PC-3 (cell line): ENCODE results near the gene ERCC8. TPM values are rescaled to one million over a fixed set of nuclear protein-coding genes. Genes with fewer than 3 reads are reported as not detected.

Experiments used
- ATAC-seq: fragments of 200-7000 bp; cut with Tn5 transposase; 2 replicates; pipeline ENCODE4 v1.9.1; 2020; ENCODE audit warnings: mild to moderate bottlenecking, moderate library complexity
- BruUV-seq: library from RNA; stranded (reverse); fragments of 400-500 nt; replicated peaks from 2 replicates; lab custom pipeline; 2021; lab: Mats Ljungman, UMichigan
- CTCF ChIA-PET: fragments of 300-600 bp; sonication (Branson Sonifier 250); formaldehyde crosslinking; loops from one replicate; lab custom pipeline; 2022; ENCODE audit warnings: antibody characterized with exemption; lab: Charles Lee
- POLR2A ChIA-PET: fragments of 300-600 bp; sonication (Branson Sonifier 250); formaldehyde crosslinking; loops from one replicate; lab custom pipeline; 2022; ENCODE audit warnings: antibody characterized with exemption; ENCODE audit not compliant: unreplicated experiment; lab: Charles Lee
- DNase-seq: peaks from one replicate; pipeline ENCODE4 v3.0.0-alpha.2; 2015
- H2AFZ ChIP-seq: fragments of 300-600 bp; sonication (generic); 2 replicates; pipeline ENCODE4 v1.6.0; 2016; ENCODE audit warnings: antibody characterized with exemption, low read length
- H3F3A ChIP-seq: fragments of 300-600 bp; sonication (generic); one replicate; pipeline ENCODE4 v1.6.0; 2017; ENCODE audit warnings: antibody characterized with exemption, low read length, control low read depth, mild to moderate bottlenecking; ENCODE audit not compliant: unreplicated experiment
- H3K27ac ChIP-seq: fragments of 300-600 bp; sonication (generic); 2 replicates; pipeline ENCODE4 v1.5.1; 2016; ENCODE audit warnings: mild to moderate bottlenecking, low read length
- H3K27me3 ChIP-seq: fragments of 300-600 bp; sonication (generic); 2 replicates; pipeline ENCODE4 v1.6.1; 2016; ENCODE audit warnings: low read length, mixed read lengths
- H3K36me3 ChIP-seq: fragments of 300-600 bp; sonication (generic); 2 replicates; pipeline ENCODE4 v1.6.1; 2016; ENCODE audit warnings: low read depth, mixed run types, low read length, mixed read lengths
- H3K4me1 ChIP-seq: fragments of 300-600 bp; sonication (generic); 2 replicates; pipeline ENCODE4 v1.5.1; 2016; ENCODE audit warnings: low read length; ENCODE audit not compliant: insufficient read depth
- H3K4me2 ChIP-seq: fragments of 300-600 bp; sonication (generic); 2 replicates; pipeline ENCODE4 v1.6.0; 2016; ENCODE audit warnings: low read length
- H3K4me3 ChIP-seq: fragments of 300-600 bp; sonication (generic); 2 replicates; pipeline ENCODE4 v1.5.1; 2016; ENCODE audit warnings: mild to moderate bottlenecking, low read length, mixed read lengths
- H3K79me2 ChIP-seq: fragments of 300-600 bp; sonication (generic); 2 replicates; pipeline ENCODE4 v1.6.1; 2017; ENCODE audit warnings: low read length, mixed read lengths
- H3K9ac ChIP-seq: fragments of 300-600 bp; sonication (generic); 2 replicates; pipeline ENCODE4 v1.6.0; 2016; ENCODE audit warnings: mild to moderate bottlenecking, low read length
- H3K9me2 ChIP-seq: fragments of 300-600 bp; sonication (generic); replicated peaks from 2 replicates; pipeline ENCODE4 v1.6.1; 2016; ENCODE audit warnings: mixed run types, low read length, mixed read lengths
- H3K9me3 ChIP-seq: fragments of 300-600 bp; sonication (generic); 2 replicates; pipeline ENCODE4 v1.6.1; 2016; ENCODE audit warnings: low read length, mixed read lengths
- H4K20me1 ChIP-seq: fragments of 300-600 bp; sonication (generic); 2 replicates; pipeline ENCODE4 v1.6.1; 2016; ENCODE audit warnings: low read length, mixed read lengths
- EZH2 ChIP-seq: fragments of 300-600 bp; sonication (generic); IDR thresholded peaks from one replicate; pipeline ENCODE4 v1.6.1; 2017; ENCODE audit warnings: antibody characterized with exemption, mild to moderate bottlenecking, low read length; ENCODE audit not compliant: unreplicated experiment
- EZH2phosphoT487 ChIP-seq: fragments of 300-600 bp; sonication (generic); IDR thresholded peaks from 2 replicates; pipeline ENCODE4 v1.6.1; 2018; ENCODE audit warnings: mild to moderate bottlenecking, antibody characterized with exemption, low read length, borderline replicate concordance
- intact Hi-C: fragments of 100-400 bp; cut with micrococcal nuclease; formaldehyde crosslinking; loops from 2 replicates; pipeline ENCODE4 v1.9.0; 2023
- total RNA-seq: library from RNA; depleted of rRNA; stranded (reverse); fragments of >200 nt; gene quantifications from 2 replicates; pipeline ENCODE4 v1.2.3, GENCODE V29; 2014; rRNA removed
- TF ChIP-seq, protein P1 (sequence below): fragments of 300-600 bp; sonication (generic); conservative IDR thresholded peaks from 2 replicates; pipeline ENCODE4 v1.5.1; 2017; ENCODE audit warnings: antibody characterized with exemption, low read depth, mild to moderate bottlenecking, low read length

The ERCC8 gene
- total RNA-seq, 1 experiment from 2014 or later: 2.1 TPM

DNA sequence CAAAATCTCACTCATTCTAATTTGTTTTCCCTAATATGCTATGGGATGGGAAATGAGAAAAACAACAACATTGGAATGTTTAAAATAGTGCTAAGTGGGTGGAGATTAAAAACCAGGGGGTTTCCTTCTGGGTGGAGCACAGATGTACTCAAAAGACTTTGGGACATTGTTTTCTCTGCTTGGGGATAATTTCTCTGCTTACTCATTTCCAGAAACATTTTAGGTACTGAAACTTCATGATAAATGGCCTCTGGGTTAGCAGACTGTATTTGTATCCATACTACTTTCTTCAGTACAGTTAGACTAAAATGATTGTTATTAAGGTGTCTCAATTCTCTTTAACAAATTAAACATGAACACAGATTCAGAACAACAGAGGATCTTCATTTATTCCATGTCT lies 118.2 kb downstream of the ERCC8 start:
- ChIA-PET CTCF (no interaction called here), POLR2A (no interaction called here)
- no peak for TF ChIP-seq EZH2
- no peak for TF ChIP-seq EZH2phosphoT487
- TF ChIP-seq, protein P1, sequence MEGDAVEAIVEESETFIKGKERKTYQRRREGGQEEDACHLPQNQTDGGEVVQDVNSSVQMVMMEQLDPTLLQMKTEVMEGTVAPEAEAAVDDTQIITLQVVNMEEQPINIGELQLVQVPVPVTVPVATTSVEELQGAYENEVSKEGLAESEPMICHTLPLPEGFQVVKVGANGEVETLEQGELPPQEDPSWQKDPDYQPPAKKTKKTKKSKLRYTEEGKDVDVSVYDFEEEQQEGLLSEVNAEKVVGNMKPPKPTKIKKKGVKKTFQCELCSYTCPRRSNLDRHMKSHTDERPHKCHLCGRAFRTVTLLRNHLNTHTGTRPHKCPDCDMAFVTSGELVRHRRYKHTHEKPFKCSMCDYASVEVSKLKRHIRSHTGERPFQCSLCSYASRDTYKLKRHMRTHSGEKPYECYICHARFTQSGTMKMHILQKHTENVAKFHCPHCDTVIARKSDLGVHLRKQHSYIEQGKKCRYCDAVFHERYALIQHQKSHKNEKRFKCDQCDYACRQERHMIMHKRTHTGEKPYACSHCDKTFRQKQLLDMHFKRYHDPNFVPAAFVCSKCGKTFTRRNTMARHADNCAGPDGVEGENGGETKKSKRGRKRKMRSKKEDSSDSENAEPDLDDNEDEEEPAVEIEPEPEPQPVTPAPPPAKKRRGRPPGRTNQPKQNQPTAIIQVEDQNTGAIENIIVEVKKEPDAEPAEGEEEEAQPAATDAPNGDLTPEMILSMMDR: no peak
- Histone ChIP-seq H3K27ac (no peak overlapping the region), H3K9me2 (no peaks in the 10 kb centered on the region), H3K27me3 (no peaks in the 10 kb centered on the region), H3K9me3 (no peaks in the 10 kb centered on the region), H3K4me1 (no peaks in the 10 kb centered on the region), H2AFZ (no peak overlapping the region), H3K4me3 (no peak overlapping the region), H3K9ac (no peak overlapping the region), H3K79me2 (no peaks in the 10 kb centered on the region), H3K36me3 (no peaks in the 10 kb centered on the region), H3F3A (no peaks in the 10 kb centered on the region), H4K20me1 (no peaks in the 10 kb centered on the region), H3K4me2 (no peak overlapping the region)
- intact Hi-C loops: no loop called here
- BruUV-seq: no TSS peak
- ATAC-seq: no peak
- no peak for DNase-seq

Other genes with a start within 250 kb of the ERCC8 start
- gene DEPDC1B, start 244.9 kb downstream of the ERCC8 start, total RNA-seq: 22.7 and 23.8 TPM in 2 replicates
- 0.69 and 1.2 TPM in 2 replicates for gene ELOVL7, start 100.8 kb downstream of the ERCC8 start, total RNA-seq
- 39.3 and 41.9 TPM in 2 replicates for gene NDUFAF2, start 135 bp upstream of the ERCC8 start, total RNA-seq
- 61.7 and 76.3 TPM in 2 replicates for gene SMIM15, start 217.4 kb upstream of the ERCC8 start, total RNA-seq